Activated naive CD4-positive, alpha-beta T cell treated with anti-CD3 and anti-CD28 coated beads for 36 hours (primary cell): ENCODE data around the gene RPL19. TPM values are rescaled to one million over a fixed set of nuclear protein-coding genes. Genes with fewer than 3 reads are reported as not detected.
A peak's percentile ranks its signal among the peaks of the same experiment; 100 is the strongest.
"Not testable (repeated sequence)": the region's sequence is repeated elsewhere in the genome, so short reads cannot be mapped to it uniquely, and the experiment has no call there.

Experiments
- CTCF ChIA-PET: fragments of 350-600 bp; sonication (Branson Sonifier 250); formaldehyde crosslinking; loops from one replicate; lab custom pipeline; 2021; ENCODE audit warnings: antibody characterized with exemption; lab: Charles Lee
- DNase-seq: peaks from one replicate; pipeline ENCODE4 v3.0.0-alpha.2; 2020
- H3K27ac Mint-ChIP-seq: one replicate; pipeline ENCODE4 v1.8.0; 2021; ENCODE audit warnings: mild to moderate bottlenecking, mixed read lengths
- H3K27me3 Mint-ChIP-seq: one replicate; pipeline ENCODE4 v1.8.0; 2021; ENCODE audit warnings: low read depth, mixed read lengths
- H3K36me3 Mint-ChIP-seq: one replicate; pipeline ENCODE4 v1.8.0; 2021; ENCODE audit warnings: low read depth, mixed read lengths
- H3K4me1 Mint-ChIP-seq: one replicate; pipeline ENCODE4 v1.8.0; 2021; ENCODE audit warnings: low read depth, mixed read lengths
- H3K4me3 Mint-ChIP-seq: one replicate; pipeline ENCODE4 v1.8.0; 2021; ENCODE audit warnings: mild to moderate bottlenecking, moderate library complexity, mixed read lengths
- H3K9me3 Mint-ChIP-seq: one replicate; pipeline ENCODE4 v1.8.0; 2021; ENCODE audit warnings: mixed read lengths
- intact Hi-C: fragments of 100-400 bp; cut with micrococcal nuclease; formaldehyde crosslinking; loops from one replicate; pipeline ENCODE4 v1.15.1; 2023
- total RNA-seq, 2 experiments: library from RNA; stranded (reverse); gene quantifications; one replicate each; pipeline ENCODE4 v1.2.3, GENCODE V29; 2021

The RPL19 gene
- total RNA-seq, 2 experiments from 2014 or later: 3,280 to 3,392 TPM

GRCh38 chr17:39165178-39165840 lies 34.8 kb upstream of the RPL19 start:
- intact Hi-C loops: loop anchor here (2.0 to 5.0 kb wide), 2 partner anchors 33 to 72 kb away; no protein-coding TSS in a partner anchor
- CTCF ChIA-PET: interaction anchor here (0.5 to 6.7 kb wide), 42 partner anchors 9 to 1641 kb away, joined by 3 to 73 read pairs (median 4); partner anchors contain the start of genes PLXDC1 and RPL19
- DNase-seq: no peak
- no peaks in the 10 kb centered on the region for H3K9me3 Mint-ChIP-seq
- peak overlapping the region; percentile 90 for H3K4me3 Mint-ChIP-seq
- H3K4me1 Mint-ChIP-seq: peaks cover 16% of the 10 kb centered on the region
- H3K27ac Mint-ChIP-seq: no peak overlapping the region
- peaks cover 23% of the 10 kb centered on the region for H3K27me3 Mint-ChIP-seq
- no peaks in the 10 kb centered on the region for H3K36me3 Mint-ChIP-seq

GRCh38 chr17:39165841-39166349 lies 34.2 kb upstream of the RPL19 start, which contains the start of gene ARL5C:
ARL5C (minus strand) TSS chr17:39166161; CDS start chr17:39165760, 401 bp downstream.
- no peak within 1 kb of the TSS for H3K27ac Mint-ChIP-seq
- intact Hi-C loops: loop anchor here (2.0 to 5.0 kb wide), 2 partner anchors 33 to 71 kb away; no protein-coding TSS in a partner anchor
- CTCF ChIA-PET: interaction anchor here (0.7 to 6.7 kb wide), 8 partner anchors 9 to 216 kb away, joined by 3 to 73 read pairs (median 12); partner anchors contain the start of gene PLXDC1

GRCh38 chr17:39166437-39167335 lies 33.4 kb upstream of the RPL19 start:
- Mint-ChIP-seq H3K4me3 (no peak overlapping the region), H3K36me3 (no peaks in the 10 kb centered on the region), H3K9me3 (no peaks in the 10 kb centered on the region), H3K27me3 (peaks cover 23% of the 10 kb centered on the region), H3K4me1 (peaks cover 16% of the 10 kb centered on the region), H3K27ac (no peak overlapping the region)
- DNase-seq: no peak
- intact Hi-C loops: loop anchor here (5.0 kb wide), 1 partner anchor 71 kb away; no protein-coding TSS in a partner anchor
- CTCF ChIA-PET: interaction anchor here (1.2 to 6.7 kb wide), 5 partner anchors 8 to 184 kb away, joined by 3 to 73 read pairs (median 30); partner anchors contain the start of gene PLXDC1

More at GRCh38 chr17:39165841-39166349, 34.2 kb upstream of the RPL19 start, which contains the start of gene ARL5C:
- H3K4me3 Mint-ChIP-seq: peak within 1 kb of the TSS; percentile 90
- no peaks in the 10 kb centered on the region for H3K36me3 Mint-ChIP-seq
- H3K4me1 Mint-ChIP-seq: peaks cover 16% of the 10 kb centered on the region
- DNase-seq: no peak
- H3K27me3 Mint-ChIP-seq: peaks cover 23% of the 10 kb centered on the region
- H3K9me3 Mint-ChIP-seq: no peaks in the 10 kb centered on the region

- Mint-ChIP-seq H3K4me3 (no peak overlapping the region), H3K27me3 (peaks cover 23% of the 10 kb centered on the region)
Measured at GRCh38 chr17:39167476-39167875, 32.6 kb upstream of the RPL19 start.

GRCh38 chr17:39168503-39168902 lies 31.6 kb upstream of the RPL19 start:
- DNase-seq, H3K27ac Mint-ChIP-seq, H3K4me3 Mint-ChIP-seq, H3K9me3 Mint-ChIP-seq, H3K36me3 Mint-ChIP-seq: not testable (repeated sequence)
- H3K27me3 Mint-ChIP-seq: peaks cover 23% of the 10 kb centered on the region
- H3K4me1 Mint-ChIP-seq: peaks cover 19% of the 10 kb centered on the region
- intact Hi-C loops: loop anchor here (5.0 kb wide), 1 partner anchor 69 kb away; no protein-coding TSS in a partner anchor
- CTCF ChIA-PET: interaction anchor here (0.6 to 5.4 kb wide), 4 partner anchors 9 to 427 kb away, joined by 3 to 69 read pairs (median 3); partner anchors contain the start of gene PLXDC1

More at GRCh38 chr17:39167476-39167875, 32.6 kb upstream of the RPL19 start:
- DNase-seq: no peak
- H3K36me3 Mint-ChIP-seq: no peaks in the 10 kb centered on the region
- no peaks in the 10 kb centered on the region for H3K9me3 Mint-ChIP-seq
- intact Hi-C loops: loop anchor here (5.0 kb wide), 1 partner anchor 70 kb away; no protein-coding TSS in a partner anchor
- CTCF ChIA-PET: interaction anchor here (0.8 to 6.7 kb wide), 3 partner anchors 8 to 65 kb away, joined by 3 to 73 read pairs (median 69); partner anchors contain the start of gene PLXDC1
- no peak overlapping the region for H3K27ac Mint-ChIP-seq
- peaks cover 16% of the 10 kb centered on the region for H3K4me1 Mint-ChIP-seq

- H3K9me3 Mint-ChIP-seq: no peaks in the 10 kb centered on the region
- intact Hi-C loops: loop anchor here (5.0 kb wide), 1 partner anchor 68 kb away; no protein-coding TSS in a partner anchor
- H3K4me3 Mint-ChIP-seq: no peak overlapping the region
- no peak overlapping the region for H3K27ac Mint-ChIP-seq
- H3K27me3 Mint-ChIP-seq: peaks cover 23% of the 10 kb centered on the region
- DNase-seq: no peak
- H3K36me3 Mint-ChIP-seq: no peaks in the 10 kb centered on the region
- H3K4me1 Mint-ChIP-seq: peaks cover 18% of the 10 kb centered on the region
- CTCF ChIA-PET: interaction anchor here (0.6 to 1.4 kb wide), 4 partner anchors 9 to 427 kb away, joined by 3 to 7 read pairs (median 4); no protein-coding TSS in a partner anchor
Measured at GRCh38 chr17:39169101-39169500, 31.0 kb upstream of the RPL19 start.

- no peak overlapping the region for H3K4me3 Mint-ChIP-seq
- no peaks in the 10 kb centered on the region for H3K36me3 Mint-ChIP-seq
- intact Hi-C loops: loop anchor here (5.0 kb wide), 1 partner anchor 68 kb away; no protein-coding TSS in a partner anchor
- DNase-seq: no peak
- H3K27me3 Mint-ChIP-seq: peaks cover 23% of the 10 kb centered on the region
- H3K27ac Mint-ChIP-seq: no peak overlapping the region
- no peaks in the 10 kb centered on the region for H3K9me3 Mint-ChIP-seq
- CTCF ChIA-PET: interaction anchor here (0.7 to 1.4 kb wide), 5 partner anchors 16 to 203 kb away, joined by 3 to 7 read pairs (median 4); no protein-coding TSS in a partner anchor
- peaks cover 16% of the 10 kb centered on the region for H3K4me1 Mint-ChIP-seq
Measured at GRCh38 chr17:39169518-39169917, 30.6 kb upstream of the RPL19 start.

GRCh38 chr17:39170109-39170508 lies 30.0 kb upstream of the RPL19 start:
- Mint-ChIP-seq H3K27ac (no peak overlapping the region), H3K27me3 (peaks cover 18% of the 10 kb centered on the region), H3K36me3 (no peaks in the 10 kb centered on the region), H3K4me3 (no peak overlapping the region), H3K9me3 (no peaks in the 10 kb centered on the region), H3K4me1 (peaks cover 12% of the 10 kb centered on the region)
- no peak for DNase-seq
- CTCF ChIA-PET: interaction anchor here (0.7 to 2.4 kb wide), 7 partner anchors 17 to 203 kb away, joined by 3 to 7 read pairs (median 4); no protein-coding TSS in a partner anchor
- intact Hi-C loops: no loop called here

- intact Hi-C loops: no loop called here
- Mint-ChIP-seq H3K4me1 (peaks cover 11% of the 10 kb centered on the region), H3K27ac (no peak overlapping the region), H3K9me3 (no peaks in the 10 kb centered on the region), H3K27me3 (peaks cover 18% of the 10 kb centered on the region), H3K36me3 (no peaks in the 10 kb centered on the region), H3K4me3 (no peak overlapping the region)
- CTCF ChIA-PET: interaction anchor here (0.7 to 2.4 kb wide), 2 partner anchors 127 to 187 kb away, joined by 3 to 7 read pairs; no protein-coding TSS in a partner anchor
- no peak for DNase-seq
Measured at GRCh38 chr17:39170558-39170957, 29.5 kb upstream of the RPL19 start.

GRCh38 chr17:39171933-39172332 lies 28.1 kb upstream of the RPL19 start:
- peaks cover 7% of the 10 kb centered on the region for H3K27me3 Mint-ChIP-seq
- no peak overlapping the region for H3K4me3 Mint-ChIP-seq
- no peaks in the 10 kb centered on the region for H3K36me3 Mint-ChIP-seq
- CTCF ChIA-PET: interaction anchor here (1.3 to 2.5 kb wide), 3 partner anchors 19 to 188 kb away, joined by 3 to 15 read pairs (median 7); partner anchors contain the start of gene PLXDC1
- DNase-seq: no peak
- H3K4me1 Mint-ChIP-seq: peaks cover 9% of the 10 kb centered on the region
- H3K27ac Mint-ChIP-seq: no peak overlapping the region
- no peaks in the 10 kb centered on the region for H3K9me3 Mint-ChIP-seq
- intact Hi-C loops: no loop called here

GRCh38 chr17:39173080-39173479 lies 27.0 kb upstream of the RPL19 start:
- Mint-ChIP-seq H3K9me3 (no peaks in the 10 kb centered on the region), H3K4me3 (no peak overlapping the region), H3K36me3 (no peaks in the 10 kb centered on the region), H3K27me3 (peaks cover 7% of the 10 kb centered on the region), H3K4me1 (peaks cover 4% of the 10 kb centered on the region), H3K27ac (no peak overlapping the region)
- no peak for DNase-seq
- intact Hi-C loops: no loop called here
- CTCF ChIA-PET: interaction anchor here (2.5 to 5.0 kb wide), 3 partner anchors 9 to 190 kb away, joined by 15 to 73 read pairs (median 44); partner anchors contain the start of genes ARL5C and PLXDC1
